Esophagus squamous epithelium (tissue), 4 donors: Measurements from ENCODE around the gene CNOT6L.

Experiments
- POLR2A ChIP-seq, 4 donors: fragments of 450-650 bp; IDR thresholded peaks; one replicate each; pipeline ENCODE4 v1.6.1; 2017; ENCODE audit warnings: antibody characterized with exemption in 4 of 4, mild to moderate bottlenecking in 4 of 4, moderate library complexity in 3 of 4
- TF ChIP-seq, protein P1 (sequence below), 6 experiments: fragments of 450-650 bp in 4 of 6; fragments of 200-600 bp in 2 of 6; sonication (generic) in 2 of 6; IDR thresholded peaks; one replicate each; pipeline ENCODE4 v1.5.1; 2016 to 2019; ENCODE audit warnings: antibody characterized with exemption in 6 of 6, mild to moderate bottlenecking in 4 of 6, moderate library complexity in 4 of 6

DNA sequence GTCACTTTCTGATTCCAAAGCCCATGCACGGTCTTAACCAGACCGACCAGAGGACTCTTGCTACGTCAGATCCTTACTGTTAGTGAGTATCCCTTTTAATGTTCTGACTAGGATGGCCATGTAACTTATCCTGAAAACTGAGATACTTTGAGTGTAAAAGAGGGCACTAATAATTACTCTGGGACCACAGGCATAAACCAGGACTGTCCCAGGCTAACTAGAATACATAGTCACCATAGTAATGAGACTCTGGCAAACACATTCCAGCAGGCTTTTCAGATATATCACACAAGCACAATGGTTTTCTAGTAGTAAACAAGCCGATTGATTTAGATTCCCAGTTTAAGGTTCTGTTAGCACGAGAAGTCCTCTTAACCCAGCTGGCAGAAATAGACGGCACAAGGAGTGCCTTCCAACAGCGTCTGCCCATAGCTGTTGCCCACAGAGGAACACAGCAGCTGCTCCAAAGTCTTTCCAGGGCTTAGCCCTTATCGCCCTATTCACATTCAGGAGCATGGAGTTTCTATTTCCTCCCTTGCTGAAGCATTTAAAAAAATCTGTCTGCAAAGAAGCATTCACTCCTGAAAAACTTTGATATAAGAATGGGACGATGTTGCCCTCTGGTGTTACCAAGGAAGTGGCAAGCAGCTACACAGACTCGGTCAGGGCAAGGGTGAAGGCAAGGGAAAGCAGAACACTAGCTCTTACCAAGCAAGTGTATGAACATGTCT lies 121.1 kb downstream of the CNOT6L start:
- TF ChIP-seq, protein P1, sequence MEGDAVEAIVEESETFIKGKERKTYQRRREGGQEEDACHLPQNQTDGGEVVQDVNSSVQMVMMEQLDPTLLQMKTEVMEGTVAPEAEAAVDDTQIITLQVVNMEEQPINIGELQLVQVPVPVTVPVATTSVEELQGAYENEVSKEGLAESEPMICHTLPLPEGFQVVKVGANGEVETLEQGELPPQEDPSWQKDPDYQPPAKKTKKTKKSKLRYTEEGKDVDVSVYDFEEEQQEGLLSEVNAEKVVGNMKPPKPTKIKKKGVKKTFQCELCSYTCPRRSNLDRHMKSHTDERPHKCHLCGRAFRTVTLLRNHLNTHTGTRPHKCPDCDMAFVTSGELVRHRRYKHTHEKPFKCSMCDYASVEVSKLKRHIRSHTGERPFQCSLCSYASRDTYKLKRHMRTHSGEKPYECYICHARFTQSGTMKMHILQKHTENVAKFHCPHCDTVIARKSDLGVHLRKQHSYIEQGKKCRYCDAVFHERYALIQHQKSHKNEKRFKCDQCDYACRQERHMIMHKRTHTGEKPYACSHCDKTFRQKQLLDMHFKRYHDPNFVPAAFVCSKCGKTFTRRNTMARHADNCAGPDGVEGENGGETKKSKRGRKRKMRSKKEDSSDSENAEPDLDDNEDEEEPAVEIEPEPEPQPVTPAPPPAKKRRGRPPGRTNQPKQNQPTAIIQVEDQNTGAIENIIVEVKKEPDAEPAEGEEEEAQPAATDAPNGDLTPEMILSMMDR (IDR thresholded peaks at IDR 0.05) = peak in 4 of 6 experiments; percentile 14 to 46 (median 22)
- no peak for TF ChIP-seq POLR2A (IDR thresholded peaks at IDR 0.05)
